ENCODE measurements around the gene EVX2. TPM values are rescaled to one million over a fixed set of nuclear protein-coding genes. Genes with fewer than 3 reads are reported as not detected.

EVX2 gene
- total RNA-seq, 3 donors from 2014 or later, result not detected

- Histone ChIP-seq H3K27ac (no peak overlapping the region), H3K4me3 (peak overlapping the region in 1 of 3 donors; percentile 54), H3K4me1 (peaks cover under 1 to 4% of the 10 kb centered on the region in 2 donors), H3K9me3 (no peaks in the 10 kb centered on the region), H3K36me3 (no peaks in the 10 kb centered on the region), H3K27me3 (peaks cover 46 to 98% of the 10 kb centered on the region in 2 donors)
- intact Hi-C loops (cut with DNase I; ENCODE audit: low total_unique reads), result no loop called here
- TF ChIP-seq POLR2AphosphoS5 (IDR thresholded peaks at IDR 0.05) (no peak), POLR2A (IDR thresholded peaks at IDR 0.05) (no peak), CTCF (IDR thresholded peaks at IDR 0.05) (no peak)
- DNase-seq (ENCODE audit: low spot score in 2 of 2), result no peak
These were observed 20.1 kb upstream of the EVX2 start for GRCh38 chr2:176103742-176104315.

- Histone ChIP-seq H3K4me3 (no peak overlapping the region), H3K4me1 (peaks cover 4 to 6% of the 10 kb centered on the region in 2 donors), H3K36me3 (no peaks in the 10 kb centered on the region), H3K9me3 (no peaks in the 10 kb centered on the region), H3K27me3 (peaks cover 51 to 98% of the 10 kb centered on the region in 2 donors), H3K27ac (no peak overlapping the region)
- intact Hi-C loops (cut with DNase I; ENCODE audit: low total_unique reads), result no loop called here
- TF ChIP-seq POLR2A (IDR thresholded peaks at IDR 0.05) (no peak), CTCF (IDR thresholded peaks at IDR 0.05) (no peak), POLR2AphosphoS5 (IDR thresholded peaks at IDR 0.05) (no peak)
- no peak for DNase-seq (ENCODE audit: low spot score in 2 of 2)
These were observed 19.4 kb upstream of the EVX2 start for GRCh38 chr2:176103194-176103593.

- no peak overlapping the region for H3K27ac ChIP-seq
- intact Hi-C loops (cut with DNase I; ENCODE audit: low total_unique reads), result no loop called here
- peaks cover 4 to 6% of the 10 kb centered on the region in 2 donors for H3K4me1 ChIP-seq
These were observed 18.6 kb upstream of the EVX2 start for GRCh38 chr2:176102309-176102866.

GRCh38 chr2:176101842-176102241, 18.1 kb upstream of the EVX2 start:
- Histone ChIP-seq H3K4me1 (peaks cover 4 to 6% of the 10 kb centered on the region in 2 donors), H3K4me3 (no peak overlapping the region), H3K27me3 (peaks cover 45 to 100% of the 10 kb centered on the region in 2 donors), H3K27ac (no peak overlapping the region), H3K9me3 (no peaks in the 10 kb centered on the region), H3K36me3 (no peaks in the 10 kb centered on the region)
- no peak for DNase-seq (ENCODE audit: low spot score in 2 of 2)
- TF ChIP-seq CTCF (IDR thresholded peaks at IDR 0.05) (no peak), POLR2A (IDR thresholded peaks at IDR 0.05) (no peak), POLR2AphosphoS5 (IDR thresholded peaks at IDR 0.05) (no peak)
- intact Hi-C loops (cut with DNase I; ENCODE audit: low total_unique reads), result no loop called here

More at GRCh38 chr2:176102309-176102866, 18.6 kb upstream of the EVX2 start:
- no peak overlapping the region for H3K4me3 ChIP-seq
- DNase-seq (ENCODE audit: low spot score in 2 of 2), result no peak
- H3K27me3 ChIP-seq, result peaks cover 48 to 99% of the 10 kb centered on the region in 2 donors
- H3K36me3 ChIP-seq, result no peaks in the 10 kb centered on the region
- TF ChIP-seq POLR2AphosphoS5 (IDR thresholded peaks at IDR 0.05) (no peak), POLR2A (IDR thresholded peaks at IDR 0.05) (no peak), CTCF (IDR thresholded peaks at IDR 0.05) (no peak)
- H3K9me3 ChIP-seq, result no peaks in the 10 kb centered on the region

- intact Hi-C loops (cut with DNase I; ENCODE audit: low total_unique reads), result no loop called here
- H3K9me3 ChIP-seq, result no peaks in the 10 kb centered on the region
- no peak for TF ChIP-seq CTCF (IDR thresholded peaks at IDR 0.05)
- TF ChIP-seq POLR2AphosphoS5 (IDR thresholded peaks at IDR 0.05), result no peak
- TF ChIP-seq POLR2A (IDR thresholded peaks at IDR 0.05), result no peak
- H3K4me3 ChIP-seq, result no peak overlapping the region
- no peaks in the 10 kb centered on the region for H3K36me3 ChIP-seq
- H3K4me1 ChIP-seq, result peaks cover 4 to 6% of the 10 kb centered on the region in 2 donors
- DNase-seq (ENCODE audit: low spot score in 2 of 2), result no peak
- H3K27me3 ChIP-seq, result peaks cover 41 to 100% of the 10 kb centered on the region in 2 donors
- H3K27ac ChIP-seq, result no peak overlapping the region
These were observed 17.6 kb upstream of the EVX2 start for GRCh38 chr2:176101216-176101830.

Data from breast epithelium (tissue), 4 donors.